Peyer's patch (tissue), 4 donors: ENCODE data around the gene NCOA5. TPM values are rescaled to one million over a fixed set of nuclear protein-coding genes. Genes with fewer than 3 reads are reported as not detected.

Experiments used
- DNase-seq, 3 donors: peaks; one replicate each; pipeline ENCODE4 v3.0.0-alpha.2; 2017 to 2019
- H3K27ac ChIP-seq, 4 donors: fragments of 200-600 bp; sonication (generic); one replicate each; pipeline ENCODE4 v1.5.1; 2016 to 2019
- H3K27me3 ChIP-seq, 2 donors: fragments of 200-600 bp; sonication (generic); one replicate each; pipeline ENCODE4 v1.5.1; 2019
- H3K36me3 ChIP-seq, 3 donors: fragments of 200-600 bp; sonication (generic); one replicate each; pipeline ENCODE4 v1.5.1; 2016 to 2019
- H3K4me1 ChIP-seq, 4 donors: fragments of 200-600 bp; sonication (generic); one replicate each; pipeline ENCODE4 v1.5.1; 2016 to 2019
- H3K4me3 ChIP-seq, 4 donors: fragments of 200-600 bp; sonication (generic); 1 replicate in 3 of 4; 2 replicates in 1 of 4; pipeline ENCODE4 v1.5.1; 2016 to 2019; ENCODE audit warnings: mild to moderate bottlenecking in 1 of 4
- H3K9me3 ChIP-seq, 4 donors: fragments of 200-600 bp; sonication (generic); one replicate each; pipeline ENCODE4 v1.5.1; 2016 to 2019; ENCODE audit warnings: mild to moderate bottlenecking in 1 of 4
- CTCF ChIP-seq, 6 experiments: fragments of 450-650 bp in 4 of 6; fragments of 200-600 bp in 2 of 6; sonication (generic) in 1 of 6; IDR thresholded peaks; one replicate each; pipeline ENCODE4 v1.5.1; 2017 to 2019; ENCODE audit warnings: antibody characterized with exemption in 6 of 6, mild to moderate bottlenecking in 3 of 6, moderate library complexity in 1 of 6
- POLR2A ChIP-seq, 2 donors: fragments of 450-650 bp; IDR thresholded peaks; one replicate each; pipeline ENCODE4 v1.5.1; 2017; ENCODE audit warnings: antibody characterized with exemption in 2 of 2, mild to moderate bottlenecking in 2 of 2, moderate library complexity in 2 of 2
- total RNA-seq, 4 donors: library from RNA; depleted of rRNA; stranded (reverse); fragments of >200 nt; gene quantifications; one replicate each; pipeline ENCODE4 v1.1.0, GENCODE V29; 2016

NCOA5 gene
- total RNA-seq, 4 donors from 2014 or later = 20.5 to 65.2 (median 24.9) TPM

GRCh38 chr20:46056027-46056833 is 33.5 kb downstream of the NCOA5 start:
- DNase-seq = no peak
- Histone ChIP-seq H3K4me1 (peaks cover 0 to 19% (median 8%) of the 10 kb centered on the region in 4 donors), H3K36me3 (peaks cover 0 to 13% (median 0%) of the 10 kb centered on the region in 3 donors), H3K27me3 (no peaks in the 10 kb centered on the region), H3K4me3 (no peak overlapping the region), H3K27ac (no peak overlapping the region), H3K9me3 (peaks cover 0 to 6% (median 0%) of the 10 kb centered on the region in 4 donors)
- TF ChIP-seq POLR2A (IDR thresholded peaks at IDR 0.05) (no peak), CTCF (IDR thresholded peaks at IDR 0.05) (no peak)

- H3K36me3 ChIP-seq = peaks cover 0 to 4% (median 0%) of the 10 kb centered on the region in 3 donors
- H3K9me3 ChIP-seq = peaks cover 0 to 6% (median 0%) of the 10 kb centered on the region in 4 donors
- TF ChIP-seq CTCF (IDR thresholded peaks at IDR 0.05) = no peak
- no peak for TF ChIP-seq POLR2A (IDR thresholded peaks at IDR 0.05)
- no peak overlapping the region for H3K27ac ChIP-seq
- no peak for DNase-seq
- H3K27me3 ChIP-seq = no peaks in the 10 kb centered on the region
- H3K4me3 ChIP-seq = no peak overlapping the region
- H3K4me1 ChIP-seq = peaks cover 0 to 17% (median 8%) of the 10 kb centered on the region in 4 donors
These were observed 34.5 kb downstream of the NCOA5 start for GRCh38 chr20:46055269-46055668.

GRCh38 chr20:46054606-46055005 is 35.2 kb downstream of the NCOA5 start:
- Histone ChIP-seq H3K4me1 (peaks cover 0 to 17% (median 8%) of the 10 kb centered on the region in 4 donors), H3K4me3 (no peak overlapping the region), H3K27me3 (no peaks in the 10 kb centered on the region), H3K9me3 (peaks cover 0 to 6% (median 0%) of the 10 kb centered on the region in 4 donors), H3K27ac (no peak overlapping the region), H3K36me3 (no peaks in the 10 kb centered on the region)
- no peak for DNase-seq
- TF ChIP-seq CTCF (IDR thresholded peaks at IDR 0.05) = no peak
- no peak for TF ChIP-seq POLR2A (IDR thresholded peaks at IDR 0.05)

- DNase-seq = no peak
- Histone ChIP-seq H3K27ac (no peak overlapping the region), H3K27me3 (no peaks in the 10 kb centered on the region), H3K36me3 (no peaks in the 10 kb centered on the region), H3K4me1 (peaks cover 0 to 11% (median 4%) of the 10 kb centered on the region in 4 donors), H3K9me3 (peaks cover 0 to 1% (median 0%) of the 10 kb centered on the region in 4 donors), H3K4me3 (no peak overlapping the region)
- TF ChIP-seq POLR2A (IDR thresholded peaks at IDR 0.05) = no peak
These were observed 36.3 kb downstream of the NCOA5 start for GRCh38 chr20:46053416-46053815.

GRCh38 chr20:46051556-46052308 is 38.0 kb downstream of the NCOA5 start:
- Histone ChIP-seq H3K27me3 (no peaks in the 10 kb centered on the region), H3K4me3 (no peak overlapping the region), H3K4me1 (no peaks in the 10 kb centered on the region), H3K36me3 (no peaks in the 10 kb centered on the region), H3K9me3 (no peaks in the 10 kb centered on the region), H3K27ac (no peak overlapping the region)
- DNase-seq = no peak
- no peak for TF ChIP-seq POLR2A (IDR thresholded peaks at IDR 0.05)
- no peak for TF ChIP-seq CTCF (IDR thresholded peaks at IDR 0.05)

GRCh38 chr20:46050885-46051284 is 38.9 kb downstream of the NCOA5 start:
- H3K9me3 ChIP-seq = no peaks in the 10 kb centered on the region
- no peak overlapping the region for H3K27ac ChIP-seq
- no peaks in the 10 kb centered on the region for H3K27me3 ChIP-seq
- TF ChIP-seq CTCF (IDR thresholded peaks at IDR 0.05) (no peak), POLR2A (IDR thresholded peaks at IDR 0.05) (no peak)
- H3K36me3 ChIP-seq = no peaks in the 10 kb centered on the region
- no peak for DNase-seq
- H3K4me1 ChIP-seq = no peaks in the 10 kb centered on the region
- no peak overlapping the region for H3K4me3 ChIP-seq
